ENCODE data around the gene PBX4.
"Not testable (repeated sequence)": the region's sequence is repeated elsewhere in the genome, so short reads cannot be mapped to it uniquely, and the experiment has no call there.

Gene PBX4

DNA sequence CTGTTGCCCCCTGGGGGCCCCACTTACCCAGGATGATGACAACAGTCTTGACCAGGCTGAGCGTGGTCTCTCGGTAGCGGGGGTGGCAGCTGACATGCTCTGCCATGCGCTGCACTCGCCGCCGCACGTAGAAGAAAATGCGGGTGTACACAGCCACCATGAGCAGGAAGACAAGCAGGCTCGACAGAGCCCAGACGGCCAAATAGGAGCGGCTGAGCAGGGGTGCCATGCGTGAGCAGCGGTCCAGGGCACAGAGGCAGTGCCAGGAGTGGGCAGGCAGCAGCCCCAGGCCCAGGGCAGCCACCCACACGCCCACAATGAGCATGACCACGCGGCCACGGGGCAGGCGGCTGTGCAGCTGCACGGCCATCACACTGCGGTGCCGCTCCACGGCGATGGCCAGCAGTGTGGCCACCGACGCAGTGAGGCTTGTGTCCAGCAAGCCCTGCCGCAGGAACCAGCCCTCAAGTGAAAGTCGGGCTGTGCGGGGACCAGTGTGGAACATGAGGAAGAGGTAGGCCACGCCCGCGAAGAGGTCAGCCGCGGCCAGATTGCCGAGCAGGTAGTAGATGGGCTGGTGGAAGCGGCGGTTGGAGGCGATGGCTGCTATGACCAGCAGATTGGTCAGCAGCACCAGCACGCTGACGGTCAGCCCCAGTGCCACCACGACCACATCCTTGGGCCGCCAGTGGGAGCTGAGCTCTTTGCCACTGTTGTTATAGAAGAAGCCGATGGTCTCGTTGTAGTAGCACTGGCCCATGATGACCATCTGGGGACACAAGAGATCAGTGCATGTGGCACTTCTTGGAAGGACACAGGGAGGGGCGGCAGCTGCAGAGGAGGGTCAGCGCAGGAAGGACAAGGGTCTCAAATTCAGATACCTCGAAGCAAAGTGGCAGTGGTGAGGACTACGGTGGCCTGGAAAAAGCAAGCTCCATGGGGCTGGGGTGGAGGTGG lies 8.3 kb upstream of the PBX4 start:
- DNase-seq (ENCODE audit: low read depth) = no peak

DNA sequence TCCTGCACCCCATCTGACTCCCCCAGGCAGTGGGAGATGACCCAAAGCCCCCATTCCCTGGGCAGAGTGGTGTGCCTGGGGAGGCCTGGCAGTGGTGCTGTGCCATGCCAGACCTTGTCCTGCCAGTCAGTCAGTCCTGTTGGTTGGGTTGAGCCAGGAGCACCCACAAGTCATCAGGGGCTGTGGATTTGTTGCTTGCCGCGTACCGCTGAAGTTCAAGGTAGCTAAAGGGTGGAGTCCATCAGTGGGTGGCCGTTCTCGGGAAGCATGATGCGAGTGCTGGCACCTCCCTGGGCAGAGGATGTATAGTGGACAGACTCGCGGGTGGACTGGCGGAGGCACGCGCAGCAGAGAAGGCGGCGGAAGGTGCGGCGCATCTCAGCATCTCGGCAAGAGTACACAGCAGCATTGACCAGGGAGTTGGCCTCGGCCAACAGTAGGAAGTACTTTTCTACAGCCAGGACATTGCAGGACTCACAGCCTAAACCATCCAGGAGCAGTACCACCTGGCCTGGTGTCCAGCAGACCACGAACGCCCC lies 5.6 kb upstream of the PBX4 start:
- DNase-seq (ENCODE audit: low read depth) = no peak

DNA sequence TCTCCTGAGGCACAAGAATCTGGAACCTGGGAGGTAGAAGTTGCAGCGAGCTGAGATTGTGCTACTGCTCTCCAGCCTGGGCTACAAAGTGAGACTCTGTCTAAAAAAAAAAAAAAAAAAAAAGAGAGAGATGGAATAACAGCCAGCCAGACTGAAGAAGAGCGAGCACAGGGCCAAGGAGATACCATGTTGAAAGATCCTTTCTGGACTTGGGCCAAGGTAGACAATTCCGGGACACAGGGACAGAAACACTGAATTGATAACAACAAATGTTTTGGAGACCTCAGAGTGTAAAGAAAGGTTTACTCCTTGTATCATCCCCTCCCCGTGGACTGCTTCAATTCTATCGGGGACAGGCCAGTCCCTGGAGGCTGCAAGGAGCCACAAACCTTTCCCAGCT lies 4.9 kb upstream of the PBX4 start:
- DNase-seq (ENCODE audit: low read depth) = no peak

DNA sequence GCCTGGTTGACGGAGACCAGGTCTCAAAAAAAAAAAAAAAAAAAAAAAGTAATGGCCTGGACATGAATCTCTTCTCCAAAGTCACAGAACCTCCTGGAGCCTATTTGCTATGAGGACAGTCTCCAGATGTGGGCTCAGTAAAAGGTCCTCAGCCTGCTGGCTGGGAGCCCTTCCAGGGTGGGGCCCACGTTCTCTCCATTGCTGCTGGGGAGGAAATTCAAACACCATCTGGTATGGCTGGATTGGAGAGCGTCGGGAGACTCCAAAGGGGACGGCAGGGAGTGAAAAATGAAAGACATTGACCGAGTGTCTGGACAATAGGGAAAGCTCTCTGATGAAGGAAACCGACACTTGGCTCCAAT lies 1.3 kb upstream of the PBX4 start:
- DNase-seq (ENCODE audit: low read depth) = no peak

DNA sequence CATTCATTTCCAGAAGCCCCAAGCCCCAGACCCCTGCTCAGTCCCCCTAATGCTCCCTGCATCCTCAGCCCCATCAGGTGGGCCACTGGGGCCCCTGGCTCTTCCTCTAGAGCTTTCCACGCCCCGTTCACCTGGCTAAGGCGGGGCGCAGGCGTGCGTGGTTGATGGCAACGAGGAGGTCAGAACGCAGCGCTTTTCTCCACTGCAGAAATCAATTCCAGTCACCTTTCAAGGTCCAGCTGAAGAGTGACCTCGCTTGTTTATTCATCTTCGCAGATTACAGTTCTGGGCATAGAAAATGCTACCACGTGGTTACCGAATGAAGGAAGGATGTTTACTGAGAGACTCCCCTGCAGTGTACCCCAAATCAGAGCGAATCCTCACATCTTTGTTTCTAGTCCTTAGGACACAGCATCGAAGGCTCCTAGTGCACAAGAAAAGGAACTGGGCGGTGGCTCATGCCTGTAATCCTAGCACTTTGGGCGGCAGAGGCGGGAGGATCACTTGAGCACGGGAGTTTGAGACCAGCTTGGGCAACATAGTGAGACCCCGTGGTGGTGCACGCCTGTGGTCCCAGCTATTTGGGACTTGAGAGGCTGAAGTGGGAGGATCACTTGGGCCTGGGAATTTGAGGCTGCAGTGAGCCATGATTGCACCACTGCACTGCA lies 828 bp upstream of the PBX4 start:
- no peak for DNase-seq (ENCODE audit: low read depth)

DNA sequence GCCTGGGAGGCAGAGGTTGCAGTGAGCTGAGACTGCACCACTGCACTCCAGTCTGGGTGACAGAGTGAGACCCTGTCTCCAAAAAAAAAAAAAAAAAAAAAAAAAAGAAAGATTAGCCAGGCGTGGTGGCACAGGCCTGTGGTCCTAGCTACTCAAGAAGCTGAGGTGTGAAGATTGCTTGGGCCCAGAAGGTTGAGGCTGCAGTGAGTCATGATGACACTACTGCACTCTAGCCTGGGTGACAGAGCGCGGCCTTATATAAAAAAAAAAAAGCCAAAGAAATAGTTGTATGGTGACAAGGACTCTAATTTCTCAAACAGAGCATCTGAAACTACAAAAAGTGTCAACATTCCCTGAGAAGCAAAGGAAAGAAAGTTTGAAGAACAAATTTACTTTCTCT lies 3.4 kb downstream of the PBX4 start:
- DNase-seq (ENCODE audit: low read depth) = peak; percentile 76

DNA sequence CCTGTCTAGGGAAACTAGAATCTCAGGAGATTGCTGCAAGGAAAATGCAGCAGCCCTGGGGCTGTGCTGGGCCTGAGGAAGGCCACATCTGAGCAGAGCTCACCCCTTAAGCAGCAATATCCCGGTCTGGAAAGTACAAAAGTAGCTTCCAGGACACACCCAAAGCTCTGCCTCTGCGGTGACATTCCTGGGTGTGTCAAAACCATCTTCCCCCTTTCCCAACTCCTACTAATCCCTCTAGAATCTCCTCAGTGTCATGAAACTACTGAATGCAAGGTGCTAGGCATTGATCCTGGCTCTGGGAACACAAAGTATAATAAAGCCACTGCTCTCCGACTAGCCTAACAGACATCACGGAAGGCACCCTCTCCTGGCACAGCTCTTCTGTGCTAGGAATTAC lies 5.0 kb downstream of the PBX4 start:
- peak; percentile 61 for DNase-seq (ENCODE audit: low read depth)

DNA sequence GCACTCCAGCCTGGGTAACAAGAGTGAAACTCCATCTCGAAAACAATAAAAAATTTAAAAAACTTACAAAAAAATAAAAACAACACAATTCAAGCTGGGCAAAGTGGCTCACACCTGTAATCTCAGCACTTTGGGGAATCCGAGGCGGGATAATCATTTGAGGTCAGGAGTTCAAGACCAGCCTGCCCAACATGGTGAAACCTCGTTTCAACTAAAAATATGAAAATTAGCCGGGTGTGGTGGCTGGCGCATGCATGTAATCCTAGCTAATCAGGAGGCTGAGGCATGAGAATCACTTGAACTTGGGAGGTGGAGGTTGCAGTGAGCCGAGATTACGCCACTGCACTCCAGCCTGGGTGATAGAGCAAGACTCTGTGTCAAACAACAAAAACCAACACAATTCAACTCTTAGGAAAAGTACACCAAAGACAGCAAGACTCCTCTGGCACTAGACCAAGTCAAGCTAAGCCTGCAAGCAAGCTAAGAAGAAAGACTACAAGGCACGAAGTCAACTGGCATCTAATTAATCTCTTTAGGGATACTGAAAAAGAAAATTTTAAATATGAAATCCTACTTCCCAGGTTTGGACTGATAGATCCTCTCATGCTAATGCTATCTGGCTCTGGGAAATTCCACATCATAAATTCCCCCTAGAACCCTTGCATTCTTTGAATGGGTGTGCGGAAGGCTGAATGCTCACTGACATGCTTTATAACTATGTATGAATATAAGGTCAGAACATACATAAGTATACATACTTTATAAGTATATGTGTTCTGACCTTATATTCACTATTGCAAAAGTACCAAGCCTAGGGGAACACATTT lies 7.9 kb downstream of the PBX4 start:
- no peak for DNase-seq (ENCODE audit: low read depth)

DNA sequence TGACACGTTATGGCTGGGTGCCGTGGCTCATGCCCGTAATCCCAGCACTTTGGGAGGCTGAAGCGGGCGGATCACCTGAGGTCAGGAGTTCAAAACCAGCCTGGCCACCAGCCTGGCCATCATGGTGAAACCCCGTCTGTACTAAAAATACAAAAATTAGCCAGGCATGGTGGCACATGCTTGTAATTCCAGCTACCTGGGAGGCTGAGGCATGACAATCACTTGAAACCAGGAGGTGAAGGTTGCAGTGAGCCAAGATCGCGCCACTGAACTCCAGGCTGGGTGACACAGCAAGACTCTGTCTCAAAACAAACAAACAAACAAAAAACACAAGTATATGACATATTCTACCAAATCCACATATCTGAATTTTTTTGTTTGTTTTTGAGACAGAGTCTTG lies 11.8 kb downstream of the PBX4 start:
- not testable (repeated sequence) for DNase-seq (ENCODE audit: low read depth)

DNA sequence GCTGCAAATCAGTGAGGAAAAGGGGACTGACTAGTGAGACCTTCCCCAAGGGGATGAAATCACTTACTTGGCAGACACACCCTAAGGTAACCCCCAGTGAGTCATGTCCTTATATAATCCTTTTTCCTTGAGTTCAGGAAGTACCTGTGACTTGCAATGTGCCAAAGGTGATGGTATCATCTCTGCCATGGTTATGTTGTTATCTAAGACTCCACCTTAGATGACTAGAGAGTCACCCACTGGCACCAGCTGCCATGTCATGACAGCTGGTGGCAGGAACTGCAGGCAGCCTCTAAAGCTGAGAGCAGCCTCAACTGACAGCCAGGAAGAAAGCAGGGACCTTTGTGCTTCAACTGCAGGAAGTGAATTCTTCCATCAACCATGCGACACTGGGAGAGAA lies 12.5 kb downstream of the PBX4 start:
- DNase-seq (ENCODE audit: low read depth) = no peak

DNA sequence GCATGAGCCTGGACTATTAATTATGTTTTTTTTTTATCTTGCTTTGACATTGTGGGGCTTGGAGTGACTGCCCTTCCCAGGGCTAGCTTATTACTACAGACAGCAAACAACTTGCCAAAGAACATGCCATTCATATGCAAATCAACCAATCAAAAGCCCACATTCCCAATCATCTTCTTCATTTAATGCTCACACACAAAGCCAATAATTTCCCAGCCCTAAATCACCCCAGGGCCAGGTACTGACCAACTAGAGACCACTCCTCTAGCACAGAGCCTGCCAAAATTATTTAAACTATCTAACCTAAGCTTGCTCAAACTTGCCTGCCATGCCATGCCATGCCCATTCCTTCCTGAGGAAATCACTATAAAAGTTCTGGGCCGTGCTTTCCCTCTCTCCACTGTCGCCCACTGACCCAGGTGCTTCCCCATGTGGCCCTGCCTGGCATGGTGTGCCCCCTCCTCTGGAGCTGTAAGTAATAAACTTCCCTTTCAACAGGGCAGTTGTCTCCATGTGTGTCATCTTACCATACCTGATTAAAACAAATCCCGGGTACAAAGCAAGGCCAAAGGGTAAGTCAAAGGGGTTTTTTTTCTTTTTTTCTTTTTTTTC lies 15.7 kb downstream of the PBX4 start:
- DNase-seq (ENCODE audit: low read depth) = no peak

DNA sequence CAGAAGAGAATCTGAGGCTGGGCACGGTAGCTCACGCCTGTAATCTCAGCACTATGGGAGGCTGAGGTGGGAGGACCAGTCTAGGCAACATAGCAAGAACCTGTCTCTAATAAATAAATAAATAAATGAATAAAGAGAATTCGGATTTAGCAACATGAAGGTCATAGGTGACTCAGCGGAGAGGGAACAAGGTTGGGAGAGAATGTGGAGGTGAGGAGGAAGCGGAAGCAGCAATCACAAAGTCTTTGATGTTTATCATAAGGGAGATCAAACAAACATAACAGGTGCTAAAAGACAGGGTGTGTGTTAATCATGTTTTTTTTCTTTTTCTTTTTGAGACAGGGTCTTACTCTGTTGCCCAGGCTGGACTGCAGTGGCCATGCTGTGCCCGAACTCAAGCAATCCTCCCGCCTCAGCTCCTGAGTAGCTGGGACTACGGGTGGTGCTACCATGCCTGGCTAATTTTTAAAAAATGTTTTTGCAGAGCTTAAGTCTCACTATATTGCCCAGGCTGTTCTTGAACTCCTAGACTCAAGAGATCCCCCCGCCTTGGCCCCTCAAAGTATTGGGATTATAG lies 16.3 kb downstream of the PBX4 start:
- DNase-seq (ENCODE audit: low read depth) = no peak

DNA sequence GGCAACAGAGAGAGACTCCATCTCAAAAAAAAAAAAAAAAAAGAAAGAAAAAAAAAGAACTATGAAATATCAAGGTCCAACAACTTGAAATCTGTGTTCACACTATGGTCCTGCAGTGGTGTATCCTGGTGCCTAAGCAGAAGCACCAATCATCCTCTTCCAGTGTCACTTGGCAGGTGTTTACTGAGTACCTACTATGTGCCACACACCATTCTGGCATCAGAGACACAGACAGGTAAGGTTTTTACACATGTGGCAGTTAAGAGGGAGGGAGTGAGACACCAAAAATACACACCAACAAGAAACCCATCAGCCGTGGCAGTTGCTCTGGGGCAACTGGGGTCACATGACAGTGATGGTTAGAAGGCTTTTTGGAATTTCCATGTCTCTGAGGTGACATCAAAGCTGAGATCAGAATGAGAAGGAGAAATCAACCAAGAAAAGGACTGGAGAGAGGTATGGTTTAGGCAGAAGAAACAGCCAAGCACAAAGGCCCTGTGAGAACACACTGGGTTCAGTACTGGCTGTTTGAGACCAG lies 17.6 kb downstream of the PBX4 start:
- DNase-seq (ENCODE audit: low read depth) = no peak

DNA sequence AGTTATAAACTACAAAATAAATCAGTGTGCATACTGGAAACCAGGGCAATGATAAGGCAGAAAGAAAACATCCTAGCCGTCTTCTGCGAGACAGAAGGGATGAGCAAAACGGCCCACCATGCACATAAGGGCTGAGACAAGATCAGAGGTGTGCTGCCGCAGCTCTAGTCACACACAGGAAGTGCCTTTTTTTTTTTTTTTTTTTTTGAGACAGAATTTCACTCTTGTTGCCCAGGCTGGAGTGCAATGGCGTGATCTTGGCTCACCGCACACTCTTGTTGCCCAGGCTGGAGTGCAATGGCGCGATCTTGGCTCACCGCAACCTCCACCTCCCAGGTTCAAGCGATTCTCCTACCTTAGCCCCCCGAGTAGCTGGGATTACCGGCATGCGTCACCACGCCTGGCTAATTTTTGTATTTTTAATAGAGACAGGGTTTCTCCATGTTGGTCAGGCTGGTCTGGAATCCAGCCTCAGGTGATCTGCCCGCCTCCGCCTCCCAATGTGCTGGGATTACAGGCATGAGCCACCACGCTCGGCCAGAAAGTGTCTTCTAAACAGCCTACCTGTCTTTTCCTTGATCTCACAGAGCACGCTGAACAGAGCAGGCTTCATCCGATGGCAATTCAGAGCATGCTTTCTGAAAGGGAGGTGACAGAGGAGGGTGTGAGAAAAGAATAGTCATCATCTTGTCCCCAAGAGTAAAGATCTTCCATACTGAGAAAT lies 19.6 kb downstream of the PBX4 start:
- DNase-seq (ENCODE audit: low read depth) = not testable (repeated sequence)

DNA sequence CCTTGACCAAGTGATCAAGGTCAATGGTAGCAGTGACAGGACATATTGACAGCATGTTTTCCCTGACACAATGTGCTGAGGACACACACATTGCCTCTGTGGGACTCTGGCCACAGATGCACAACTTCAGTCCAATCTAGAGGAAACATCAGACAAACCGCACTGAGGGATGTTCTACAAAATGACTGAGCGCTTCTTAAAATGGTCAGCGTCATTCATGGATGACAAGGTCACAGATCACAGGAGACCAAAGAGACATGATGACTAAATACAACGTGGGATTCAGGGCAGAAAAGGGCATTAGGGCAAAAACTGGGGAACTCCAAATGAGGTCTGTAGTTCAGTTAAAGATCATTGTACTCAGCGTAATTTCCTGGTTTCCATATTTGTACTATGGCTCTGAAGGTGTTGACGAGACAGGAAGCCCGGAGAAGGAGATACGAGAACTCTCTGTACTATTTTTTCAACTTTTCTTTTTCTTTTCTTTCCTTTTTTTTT lies 20.6 kb downstream of the PBX4 start:
- DNase-seq (ENCODE audit: low read depth) = no peak

DNA sequence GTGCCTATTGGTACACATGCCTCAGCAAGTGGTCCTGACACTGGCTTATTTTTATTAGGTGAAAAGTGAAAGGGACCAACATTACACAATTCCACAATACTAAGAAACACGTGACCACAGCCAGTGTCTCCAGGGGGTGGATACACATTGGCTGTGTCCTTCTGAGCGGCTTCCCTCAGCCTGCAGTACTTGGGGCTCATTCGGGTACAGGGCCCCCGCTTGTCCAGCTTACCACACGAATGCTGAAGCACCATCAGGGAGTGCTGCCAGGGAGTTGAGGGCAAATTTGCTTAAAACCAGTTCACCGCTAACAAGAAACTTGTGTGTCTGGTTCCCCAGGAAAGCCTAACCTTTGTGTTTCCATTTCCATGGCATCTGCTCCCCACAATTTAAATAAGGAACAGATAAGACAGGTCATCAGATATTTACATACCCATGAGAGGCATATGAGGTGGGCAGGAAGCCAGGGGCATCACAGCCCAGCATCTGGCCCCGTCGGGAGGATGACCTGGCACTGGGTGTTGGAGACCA lies 23.3 kb downstream of the PBX4 start:
- peak; percentile 60 for DNase-seq (ENCODE audit: low read depth)

DNA sequence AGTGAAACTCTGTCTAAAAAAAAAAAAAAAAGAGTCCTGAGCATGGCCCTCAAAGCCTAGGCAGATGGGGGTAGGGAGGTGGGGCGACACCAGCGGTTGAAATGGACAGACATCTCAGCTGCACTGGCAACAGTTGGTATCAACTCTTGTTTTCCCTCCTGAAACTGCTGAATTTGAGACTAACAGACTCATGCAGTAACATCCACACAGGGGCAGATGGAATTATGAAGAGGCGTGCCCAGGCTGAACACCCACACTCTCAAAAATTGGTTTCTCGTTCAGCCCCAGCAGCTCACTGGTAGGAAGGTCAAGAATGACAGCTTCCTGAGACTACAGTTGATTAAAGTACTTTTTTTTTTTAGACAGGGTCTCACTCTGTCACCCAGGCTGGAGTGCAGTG lies 24.1 kb downstream of the PBX4 start:
- DNase-seq (ENCODE audit: low read depth) = no peak

DNA sequence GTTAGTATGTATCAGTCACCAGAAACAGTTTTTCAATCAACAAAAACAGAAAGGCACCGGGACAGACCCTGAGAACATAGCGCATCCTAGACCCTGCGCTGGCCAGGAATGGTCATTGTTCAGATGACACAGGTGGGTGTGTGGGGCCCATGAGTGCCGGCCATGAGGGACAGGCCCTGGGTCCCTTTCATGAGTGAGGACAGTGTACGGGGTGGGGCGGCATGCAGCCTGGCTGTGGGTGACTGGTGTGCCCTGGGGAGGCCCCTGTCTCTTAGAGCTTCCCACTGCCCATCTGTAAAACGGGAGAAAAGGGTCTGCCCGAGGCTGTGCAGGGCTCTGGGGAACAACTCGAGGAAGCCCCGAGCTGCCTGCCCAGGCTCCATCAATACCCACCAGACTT lies 25.8 kb downstream of the PBX4 start:
- no peak for DNase-seq (ENCODE audit: low read depth)

DNA sequence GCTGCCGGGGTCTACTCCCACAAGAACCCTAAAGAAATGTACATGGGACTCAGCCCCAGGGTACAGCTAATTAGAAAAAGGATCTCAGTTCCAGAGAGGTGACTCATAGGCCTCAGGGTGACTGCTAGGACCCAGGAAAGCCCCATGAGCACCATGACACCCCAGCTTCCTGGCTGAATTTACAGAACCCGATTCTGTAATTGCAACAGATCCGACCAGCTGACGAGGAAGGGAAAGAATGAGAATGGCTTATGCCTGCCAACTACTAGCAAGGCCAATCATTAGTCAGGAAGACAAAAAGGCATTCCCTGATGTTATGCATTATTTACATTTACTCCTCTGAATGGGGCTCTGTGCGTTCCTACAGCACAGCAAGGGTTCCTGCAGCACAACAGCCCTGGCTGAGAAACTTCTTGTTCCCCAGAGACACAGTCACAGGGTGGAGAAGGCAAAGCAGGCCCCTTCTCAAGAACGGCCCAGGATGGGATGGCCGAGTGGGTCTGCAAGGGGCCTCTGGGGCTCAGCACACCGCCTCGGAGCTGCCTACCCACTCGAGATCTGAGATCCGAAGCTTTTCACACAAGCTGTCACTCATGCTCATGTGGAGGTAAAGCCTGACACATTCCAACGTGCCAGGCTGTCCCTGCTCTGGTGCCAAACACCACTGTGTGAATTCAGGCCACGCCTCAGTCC lies 27.2 kb downstream of the PBX4 start:
- DNase-seq (ENCODE audit: low read depth) = peak; percentile 99

DNA sequence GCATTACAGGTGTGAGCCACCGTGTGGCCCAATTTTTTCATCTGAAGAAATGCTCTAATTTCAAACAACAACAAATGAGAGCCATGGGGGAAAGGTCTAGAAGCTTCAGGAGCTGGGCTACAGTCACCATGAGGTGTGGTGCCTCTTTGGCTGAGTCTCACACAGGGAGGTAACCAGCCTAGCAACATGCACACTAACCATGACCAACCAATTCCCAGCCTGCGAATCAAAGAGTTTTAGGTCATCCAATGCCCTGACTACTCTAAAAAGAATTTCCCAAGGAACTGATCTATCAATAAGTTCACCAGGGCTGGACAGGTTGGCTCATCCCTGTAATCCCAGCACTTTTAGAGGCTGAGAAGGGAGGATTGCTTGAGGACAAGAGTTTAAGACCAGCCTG lies 29.9 kb downstream of the PBX4 start:
- peak; percentile 22 for DNase-seq (ENCODE audit: low read depth)

Data from EH (cell line).